ENCODE measurements around the gene SLC35F3. TPM values are rescaled to one million over a fixed set of nuclear protein-coding genes. Genes with fewer than 3 reads are reported as not detected.
A peak's percentile ranks its signal among the peaks of the same experiment; 100 is the strongest.

The SLC35F3 gene
- total RNA-seq, 2 experiments from 2014 or later, result 0.59 to 0.70 TPM

- H3K9me3 Mint-ChIP-seq, result no peaks in the 10 kb centered on the region
- peaks cover 25% of the 10 kb centered on the region for H3K27me3 Mint-ChIP-seq
- intact Hi-C loops (cut with micrococcal nuclease), result no loop called here
- DNase-seq, result no peak
- ChIA-PET CTCF (interaction anchor here (1.2 to 3.9 kb wide), 3 partner anchors 17 to 116 kb away, joined by 3 to 13 read pairs (median 13); no protein-coding TSS in a partner anchor), POLR2A (no interaction called here)
- H3K4me1 Mint-ChIP-seq (ENCODE audit: low read depth), result peaks cover 8% of the 10 kb centered on the region
- no peak overlapping the region for H3K4me3 Mint-ChIP-seq
- H3K36me3 Mint-ChIP-seq, result no peaks in the 10 kb centered on the region
- no peak overlapping the region for H3K27ac Mint-ChIP-seq
Measured at GRCh38 chr1:234230414-234230862, 326.0 kb downstream of the SLC35F3 start.

GRCh38 chr1:234231061-234231892, 326.8 kb downstream of the SLC35F3 start:
- Mint-ChIP-seq H3K4me1 (ENCODE audit: low read depth) (peaks cover 8% of the 10 kb centered on the region), H3K36me3 (no peaks in the 10 kb centered on the region), H3K4me3 (peak overlapping the region; percentile 20), H3K27ac (no peak overlapping the region), H3K9me3 (no peaks in the 10 kb centered on the region), H3K27me3 (peaks cover 25% of the 10 kb centered on the region)
- no peak for DNase-seq
- CTCF ChIA-PET, result interaction anchor here (1.0 to 3.9 kb wide), 3 partner anchors 13 to 79 kb away, joined by 5 to 13 read pairs (median 13); no protein-coding TSS in a partner anchor
- POLR2A ChIA-PET, result no interaction called here
- intact Hi-C loops (cut with micrococcal nuclease), result no loop called here

GRCh38 chr1:234231893-234232276, 327.4 kb downstream of the SLC35F3 start:
- H3K9me3 Mint-ChIP-seq, result no peaks in the 10 kb centered on the region
- DNase-seq, result no peak
- H3K4me1 Mint-ChIP-seq (ENCODE audit: low read depth), result peaks cover 8% of the 10 kb centered on the region
- H3K4me3 Mint-ChIP-seq, result no peak overlapping the region
- intact Hi-C loops (cut with micrococcal nuclease), result no loop called here
- H3K27me3 Mint-ChIP-seq, result peaks cover 25% of the 10 kb centered on the region
- ChIA-PET CTCF (interaction anchor here (1.0 to 3.9 kb wide), 2 partner anchors 12 to 78 kb away, joined by 5 to 13 read pairs; no protein-coding TSS in a partner anchor), POLR2A (no interaction called here)
- no peak overlapping the region for H3K27ac Mint-ChIP-seq
- no peaks in the 10 kb centered on the region for H3K36me3 Mint-ChIP-seq

- ChIA-PET POLR2A (no interaction called here), CTCF (no interaction called here)
- Mint-ChIP-seq H3K27ac (no peak overlapping the region), H3K4me3 (no peak overlapping the region), H3K9me3 (no peaks in the 10 kb centered on the region), H3K4me1 (ENCODE audit: low read depth) (peaks cover 8% of the 10 kb centered on the region), H3K27me3 (peaks cover 17% of the 10 kb centered on the region), H3K36me3 (no peaks in the 10 kb centered on the region)
- intact Hi-C loops (cut with micrococcal nuclease), result no loop called here
- no peak for DNase-seq
Measured at GRCh38 chr1:234234199-234234598, 329.7 kb downstream of the SLC35F3 start.

- CTCF ChIA-PET, result interaction anchor here (1.0 kb wide), 1 partner anchor 75 kb away, joined by 4 read pairs; no protein-coding TSS in a partner anchor
- Mint-ChIP-seq H3K4me1 (ENCODE audit: low read depth) (peaks cover 5% of the 10 kb centered on the region), H3K27me3 (peaks cover 11% of the 10 kb centered on the region), H3K9me3 (no peaks in the 10 kb centered on the region), H3K36me3 (no peaks in the 10 kb centered on the region), H3K27ac (no peak overlapping the region), H3K4me3 (no peak overlapping the region)
- intact Hi-C loops (cut with micrococcal nuclease), result no loop called here
- no peak for DNase-seq
- POLR2A ChIA-PET, result no interaction called here
Measured at GRCh38 chr1:234235434-234235881, 331.0 kb downstream of the SLC35F3 start.

GRCh38 chr1:234237393-234237792, 332.9 kb downstream of the SLC35F3 start:
- Mint-ChIP-seq H3K9me3 (no peaks in the 10 kb centered on the region), H3K27me3 (peaks cover 14% of the 10 kb centered on the region), H3K27ac (no peak overlapping the region), H3K4me1 (ENCODE audit: low read depth) (no peaks in the 10 kb centered on the region), H3K36me3 (no peaks in the 10 kb centered on the region), H3K4me3 (no peak overlapping the region)
- DNase-seq, result no peak
- CTCF ChIA-PET, result no interaction called here
- POLR2A ChIA-PET, result no interaction called here
- intact Hi-C loops (cut with micrococcal nuclease), result no loop called here

GRCh38 chr1:234238060-234238459, 333.6 kb downstream of the SLC35F3 start:
- POLR2A ChIA-PET, result no interaction called here

GRCh38 chr1:234239515-234239914, 335.0 kb downstream of the SLC35F3 start:
- ChIA-PET POLR2A (no interaction called here), CTCF (interaction anchor here (0.6 to 0.8 kb wide), 2 partner anchors 98 to 124 kb away, joined by 3 read pairs; no protein-coding TSS in a partner anchor)
- DNase-seq, result no peak
- intact Hi-C loops (cut with micrococcal nuclease), result no loop called here
- Mint-ChIP-seq H3K36me3 (no peaks in the 10 kb centered on the region), H3K27ac (no peak overlapping the region), H3K27me3 (peaks cover 11% of the 10 kb centered on the region), H3K9me3 (no peaks in the 10 kb centered on the region), H3K4me1 (ENCODE audit: low read depth) (peaks cover 7% of the 10 kb centered on the region), H3K4me3 (no peak overlapping the region)

More at GRCh38 chr1:234238060-234238459, 333.6 kb downstream of the SLC35F3 start:
- CTCF ChIA-PET, result interaction anchor here (1.2 kb wide), 1 partner anchor 25 kb away, joined by 3 read pairs; no protein-coding TSS in a partner anchor
- Mint-ChIP-seq H3K9me3 (no peaks in the 10 kb centered on the region), H3K36me3 (no peaks in the 10 kb centered on the region), H3K27me3 (peaks cover 12% of the 10 kb centered on the region), H3K4me3 (no peak overlapping the region), H3K4me1 (ENCODE audit: low read depth) (no peaks in the 10 kb centered on the region), H3K27ac (no peak overlapping the region)
- intact Hi-C loops (cut with micrococcal nuclease), result no loop called here
- DNase-seq, result no peak

- CTCF ChIA-PET, result interaction anchor here (0.6 kb wide), 1 partner anchor 97 kb away, joined by 3 read pairs; no protein-coding TSS in a partner anchor
- Mint-ChIP-seq H3K9me3 (no peaks in the 10 kb centered on the region), H3K27me3 (peaks cover 11% of the 10 kb centered on the region), H3K4me1 (ENCODE audit: low read depth) (peaks cover 9% of the 10 kb centered on the region), H3K4me3 (no peak overlapping the region), H3K27ac (no peak overlapping the region), H3K36me3 (no peaks in the 10 kb centered on the region)
- POLR2A ChIA-PET, result no interaction called here
- intact Hi-C loops (cut with micrococcal nuclease), result no loop called here
- DNase-seq, result no peak
Measured at GRCh38 chr1:234239936-234240335, 335.5 kb downstream of the SLC35F3 start.

- H3K9me3 Mint-ChIP-seq, result no peaks in the 10 kb centered on the region
- H3K4me1 Mint-ChIP-seq (ENCODE audit: low read depth), result peaks cover 11% of the 10 kb centered on the region
- H3K4me3 Mint-ChIP-seq, result no peak overlapping the region
- ChIA-PET CTCF (no interaction called here), POLR2A (no interaction called here)
- H3K27me3 Mint-ChIP-seq, result peaks cover 10% of the 10 kb centered on the region
- intact Hi-C loops (cut with micrococcal nuclease), result no loop called here
- H3K36me3 Mint-ChIP-seq, result no peaks in the 10 kb centered on the region
- DNase-seq, result no peak
- H3K27ac Mint-ChIP-seq, result no peak overlapping the region
Measured at GRCh38 chr1:234240680-234241079, 336.2 kb downstream of the SLC35F3 start.

GRCh38 chr1:234241941-234242490, 337.5 kb downstream of the SLC35F3 start:
- H3K27me3 Mint-ChIP-seq, result peaks cover 17% of the 10 kb centered on the region
- POLR2A ChIA-PET, result no interaction called here
- H3K9me3 Mint-ChIP-seq, result no peaks in the 10 kb centered on the region
- no peak overlapping the region for H3K4me3 Mint-ChIP-seq
- H3K4me1 Mint-ChIP-seq (ENCODE audit: low read depth), result peaks cover 22% of the 10 kb centered on the region
- no peak overlapping the region for H3K27ac Mint-ChIP-seq
- DNase-seq, result no peak
- no peaks in the 10 kb centered on the region for H3K36me3 Mint-ChIP-seq
- intact Hi-C loops (cut with micrococcal nuclease), result no loop called here
- CTCF ChIA-PET, result interaction anchor here (1.3 kb wide), 2 partner anchors 29 to 68 kb away, joined by 5 to 6 read pairs; no protein-coding TSS in a partner anchor

- intact Hi-C loops (cut with micrococcal nuclease), result loop anchor here (1.0 kb wide), 1 partner anchor 28 kb away; no protein-coding TSS in a partner anchor
- Mint-ChIP-seq H3K9me3 (peaks cover 4% of the 10 kb centered on the region), H3K4me3 (no peak overlapping the region), H3K27me3 (peaks cover 20% of the 10 kb centered on the region), H3K36me3 (no peaks in the 10 kb centered on the region), H3K27ac (no peak overlapping the region), H3K4me1 (ENCODE audit: low read depth) (peaks cover 26% of the 10 kb centered on the region)
- CTCF ChIA-PET, result interaction anchor here (0.7 to 1.4 kb wide), 6 partner anchors 12 to 210 kb away, joined by 3 to 7 read pairs (median 4); no protein-coding TSS in a partner anchor
- POLR2A ChIA-PET, result interaction anchor here (1.5 to 1.7 kb wide), 2 partner anchors 27 to 66 kb away, joined by 5 to 6 read pairs; no protein-coding TSS in a partner anchor
- no peak for DNase-seq
Measured at GRCh38 chr1:234243521-234244260, 339.2 kb downstream of the SLC35F3 start.

Data from activated CD4-positive, alpha-beta memory T cell treated with anti-CD3 and anti-CD28 coated beads for 36 hours (primary cell).